ACHN (cell line): ENCODE measurements around the gene MRPL48.
A peak's percentile ranks its signal among the peaks of the same experiment; 100 is the strongest.

Source experiments
- DNase-seq: peaks from one replicate; pipeline ENCODE4 v3.0.0-alpha.2; 2015
- in situ Hi-C: cut with HindIII; loops from 2 replicates; pipeline ENCODE4 v1.10.0; 2017; ENCODE audit warnings: low sequenced_read_pairs, low pct_ligation_motif_present, low pct_unique_long_range_greater_than_20kb

MRPL48 gene

GRCh38 chr11:73812234-73812633 is 24.6 kb downstream of the MRPL48 start:
- in situ Hi-C loops: no loop called here
- DNase-seq: no peak

GRCh38 chr11:73814812-73815211 is 27.1 kb downstream of the MRPL48 start:
- in situ Hi-C loops: no loop called here
- no peak for DNase-seq

GRCh38 chr11:73818846-73819245 is 31.2 kb downstream of the MRPL48 start:
- no peak for DNase-seq
- in situ Hi-C loops: no loop called here

DNA sequence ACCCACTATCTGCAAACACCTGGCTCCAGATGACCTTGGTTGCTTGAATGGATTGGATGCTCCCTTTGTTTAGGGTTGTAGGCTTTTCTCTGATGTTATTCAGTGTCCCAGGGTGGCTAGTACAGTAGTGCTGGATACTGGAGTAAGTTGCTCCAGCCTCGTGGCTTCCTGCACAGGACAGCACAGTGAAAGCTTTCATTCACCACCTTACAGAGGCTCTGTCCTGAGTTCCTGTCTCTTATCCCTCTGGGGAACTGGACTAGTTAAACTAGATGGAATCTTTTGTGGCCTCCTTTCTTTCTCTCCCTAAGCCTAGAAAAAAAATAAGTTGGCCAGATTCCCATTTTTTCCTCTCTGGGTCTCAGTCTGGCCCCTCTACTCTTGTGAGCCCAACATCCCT is 42.6 kb downstream of the MRPL48 start:
- in situ Hi-C loops: no loop called here
- DNase-seq: no peak

GRCh38 chr11:73833067-73833466 is 45.4 kb downstream of the MRPL48 start:
- no peak for DNase-seq
- in situ Hi-C loops: no loop called here

DNA sequence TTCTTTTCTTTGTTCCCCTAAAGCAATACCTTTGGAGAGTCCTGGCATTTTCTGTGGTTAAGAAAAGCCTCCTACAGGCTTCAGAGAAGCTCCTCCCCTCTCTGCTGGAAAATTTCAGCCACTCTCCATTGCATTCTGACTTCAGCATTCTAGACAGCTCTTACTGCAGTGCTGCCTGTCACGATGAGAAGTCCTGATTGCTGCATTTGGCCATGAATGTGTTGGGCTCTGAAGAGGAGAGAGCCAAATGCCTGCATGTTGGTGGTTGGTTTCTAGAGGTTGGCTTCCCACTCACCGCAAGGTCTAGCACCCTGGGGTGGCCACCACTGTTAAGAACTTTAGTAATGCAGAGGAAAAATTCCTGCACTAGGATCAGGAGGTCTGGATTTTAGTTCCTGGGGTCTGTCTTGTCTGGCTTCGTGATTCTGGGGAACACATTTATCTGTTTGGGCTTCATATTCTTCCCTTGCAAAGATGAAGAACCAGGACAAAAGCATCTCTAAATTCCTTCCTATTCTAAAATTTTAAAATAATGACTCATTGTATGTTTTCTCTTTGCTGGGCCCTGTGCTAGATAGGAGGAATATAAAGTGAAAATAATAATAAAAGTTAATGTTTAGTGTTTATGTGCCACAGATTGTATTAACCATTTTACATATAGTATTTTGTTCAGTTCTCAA is 50.9 kb downstream of the MRPL48 start:
- DNase-seq: peak; percentile 16
- in situ Hi-C loops: no loop called here

GRCh38 chr11:73839123-73839457 is 51.4 kb downstream of the MRPL48 start:
- no peak for DNase-seq
- in situ Hi-C loops: no loop called here

GRCh38 chr11:73851046-73851764 is 63.5 kb downstream of the MRPL48 start:
- DNase-seq: no peak
- in situ Hi-C loops: no loop called here

DNA sequence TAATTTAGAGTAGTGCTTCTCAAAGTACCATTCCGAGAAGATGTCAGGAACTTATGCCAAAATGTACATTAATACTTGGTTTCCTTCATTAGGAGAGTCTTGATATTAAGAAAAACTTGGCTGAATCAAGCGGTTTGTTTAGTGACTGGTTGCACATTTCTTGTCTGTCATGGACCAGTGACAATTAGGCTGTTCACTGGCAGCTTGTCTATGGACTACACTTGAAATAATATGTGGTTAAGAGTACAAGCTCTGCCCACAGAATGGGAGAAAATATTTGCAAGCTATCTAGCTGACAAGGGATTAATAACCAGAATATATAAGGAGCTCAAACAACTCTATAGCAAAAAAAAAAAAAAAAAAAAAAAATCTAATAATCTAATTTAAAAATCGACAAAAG is 64.4 kb downstream of the MRPL48 start:
- no peak for DNase-seq
- in situ Hi-C loops: no loop called here

GRCh38 chr11:73854680-73855079 is 67.0 kb downstream of the MRPL48 start:
- DNase-seq: no peak
- in situ Hi-C loops: no loop called here

- in situ Hi-C loops: no loop called here
- DNase-seq: no peak
Measured at GRCh38 chr11:73856031-73856567, 68.4 kb downstream of the MRPL48 start.

DNA sequence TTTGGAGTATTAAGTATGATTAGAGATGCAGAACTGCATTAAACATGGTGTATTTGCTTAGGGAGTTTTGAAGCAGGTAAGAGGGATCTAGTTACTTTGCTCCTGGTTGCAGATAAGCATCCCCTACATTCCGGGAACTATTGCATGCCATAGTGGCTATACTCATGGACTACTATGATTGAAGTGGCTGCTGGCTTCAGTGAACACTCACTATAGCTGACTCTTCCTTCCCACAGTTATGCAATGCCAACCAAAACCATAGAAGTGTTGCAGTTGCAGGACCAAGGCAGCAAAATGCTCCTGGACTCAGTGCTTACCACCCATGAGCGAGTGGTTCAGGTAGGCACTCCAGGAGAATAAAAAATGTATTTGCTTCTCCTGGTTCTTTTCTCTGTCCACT is 72.0 kb downstream of the MRPL48 start:
- DNase-seq: no peak
- in situ Hi-C loops: no loop called here

DNA sequence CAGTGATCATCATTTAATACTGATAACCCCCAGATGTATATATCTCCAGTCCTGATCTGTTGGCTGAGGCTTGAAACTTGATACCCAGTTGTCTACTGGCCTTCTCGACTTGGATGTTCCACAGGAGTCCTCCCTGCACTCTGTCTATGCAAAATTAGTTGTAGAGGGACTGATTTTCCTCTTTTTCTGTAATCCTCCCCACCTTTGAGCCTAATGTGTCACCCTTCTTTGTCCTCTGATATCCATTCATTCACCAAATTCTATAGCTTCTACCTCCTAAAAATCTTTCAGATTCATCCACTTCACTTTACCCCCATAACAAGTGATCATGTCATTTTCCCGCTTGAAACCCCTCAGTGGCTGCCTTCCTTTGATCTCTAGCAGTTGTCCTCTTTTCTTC is 72.5 kb downstream of the MRPL48 start:
- in situ Hi-C loops: no loop called here
- no peak for DNase-seq

GRCh38 chr11:73862986-73863385 is 75.3 kb downstream of the MRPL48 start:
- in situ Hi-C loops: no loop called here
- DNase-seq: no peak

DNA sequence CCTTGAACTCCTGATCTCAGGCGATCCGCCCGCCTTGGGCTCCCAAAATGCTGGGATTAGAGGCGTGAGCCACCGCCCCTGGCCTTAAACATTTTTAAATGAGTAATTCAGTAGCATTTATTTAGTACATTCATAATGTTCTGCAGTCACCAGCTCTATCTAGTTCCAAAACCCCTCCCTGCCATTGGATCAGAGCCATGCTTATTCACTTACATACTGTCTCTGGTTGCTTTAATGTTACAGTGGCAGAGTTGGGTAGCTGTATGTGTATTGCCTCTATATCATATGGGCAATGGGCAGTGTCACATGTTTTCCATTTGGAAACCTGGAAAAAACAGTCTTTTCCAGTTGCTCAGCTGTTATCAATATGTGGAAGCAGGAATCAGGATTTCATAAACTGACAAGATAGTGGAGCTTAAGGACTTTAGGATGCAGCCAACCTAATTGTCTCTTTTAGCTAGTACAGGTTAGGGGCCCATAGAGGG is 78.5 kb downstream of the MRPL48 start:
- in situ Hi-C loops: no loop called here
- DNase-seq: no peak

GRCh38 chr11:73866586-73866996 is 78.9 kb downstream of the MRPL48 start:
- in situ Hi-C loops: no loop called here
- peak; percentile 72 for DNase-seq

DNA sequence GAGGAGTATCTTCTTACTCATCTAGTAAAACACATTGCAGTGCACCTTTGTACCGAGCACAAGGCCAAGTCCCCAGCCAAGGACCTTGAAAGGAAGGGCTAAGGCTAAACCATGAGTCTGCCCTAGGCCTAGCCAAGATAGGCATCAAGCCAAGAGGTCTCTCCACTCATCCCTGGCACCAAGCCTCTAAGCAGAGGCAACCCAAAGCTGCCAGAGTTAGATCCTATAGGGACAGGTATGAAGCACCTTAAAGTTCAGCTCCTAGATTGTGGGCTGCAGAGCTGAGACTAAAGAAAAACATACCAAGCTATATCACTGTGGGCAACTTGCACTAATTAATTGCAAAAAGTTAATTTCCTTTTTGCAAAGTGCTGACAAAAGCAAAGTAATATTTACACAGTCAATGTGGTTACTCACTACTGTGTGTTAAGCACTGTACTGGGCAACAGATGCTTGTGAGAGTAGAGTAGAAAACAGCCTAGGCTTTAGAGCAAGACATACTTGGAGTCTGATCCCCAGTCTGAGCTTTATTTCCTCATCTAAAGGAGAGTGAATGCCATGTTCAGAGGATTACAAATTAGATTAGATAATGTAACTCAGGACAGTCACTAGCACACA is 81.8 kb downstream of the MRPL48 start:
- DNase-seq: no peak
- in situ Hi-C loops: no loop called here

GRCh38 chr11:73870261-73870660 is 82.6 kb downstream of the MRPL48 start:
- no peak for DNase-seq
- in situ Hi-C loops: no loop called here

GRCh38 chr11:73872749-73873357 is 85.2 kb downstream of the MRPL48 start:
- in situ Hi-C loops: no loop called here
- no peak for DNase-seq
